ENCODE results near the gene PRPF31. TPM values are rescaled to one million over a fixed set of nuclear protein-coding genes. Genes with fewer than 3 reads are reported as not detected.
A peak's percentile ranks its signal among the peaks of the same experiment; 100 is the strongest.

PRPF31 gene
- total RNA-seq, 1 donor from 2014 or later: 89.8 TPM

DNA sequence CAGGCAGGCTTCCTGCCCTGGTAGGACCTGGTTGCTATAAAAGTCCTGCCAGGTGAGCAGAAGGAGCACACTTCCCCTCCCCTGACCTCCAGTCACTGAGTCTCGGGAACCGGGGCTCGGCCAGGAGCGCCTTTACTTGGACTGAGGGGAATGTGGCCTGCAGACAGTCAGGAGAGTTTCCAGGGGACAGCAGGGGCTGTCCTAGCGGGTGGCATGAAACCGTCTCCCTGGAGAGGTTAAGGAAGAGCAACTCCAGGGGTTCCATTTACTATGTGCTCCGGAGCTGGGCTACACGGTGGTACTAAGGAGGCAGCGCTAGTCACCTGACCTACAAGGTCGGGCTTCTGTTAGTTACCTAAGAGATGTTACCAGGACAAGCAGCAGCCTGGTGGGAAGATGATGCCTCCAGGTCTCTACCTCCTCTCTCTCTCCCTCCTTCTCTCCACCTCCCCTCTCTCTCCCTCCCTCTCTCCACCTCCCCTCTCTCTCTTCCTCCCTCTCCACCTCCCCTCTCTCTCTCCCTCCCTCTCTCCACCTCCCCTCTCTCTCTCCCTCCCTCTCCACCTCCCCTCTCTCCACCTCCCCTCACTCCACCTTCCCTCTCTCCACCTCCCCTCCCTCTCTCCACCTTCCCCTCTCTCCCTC is 17.9 kb downstream of the PRPF31 start:
- no peak for DNase-seq (ENCODE audit: extremely low spot score, unreplicated experiment)
- TF ChIP-seq, protein P1, sequence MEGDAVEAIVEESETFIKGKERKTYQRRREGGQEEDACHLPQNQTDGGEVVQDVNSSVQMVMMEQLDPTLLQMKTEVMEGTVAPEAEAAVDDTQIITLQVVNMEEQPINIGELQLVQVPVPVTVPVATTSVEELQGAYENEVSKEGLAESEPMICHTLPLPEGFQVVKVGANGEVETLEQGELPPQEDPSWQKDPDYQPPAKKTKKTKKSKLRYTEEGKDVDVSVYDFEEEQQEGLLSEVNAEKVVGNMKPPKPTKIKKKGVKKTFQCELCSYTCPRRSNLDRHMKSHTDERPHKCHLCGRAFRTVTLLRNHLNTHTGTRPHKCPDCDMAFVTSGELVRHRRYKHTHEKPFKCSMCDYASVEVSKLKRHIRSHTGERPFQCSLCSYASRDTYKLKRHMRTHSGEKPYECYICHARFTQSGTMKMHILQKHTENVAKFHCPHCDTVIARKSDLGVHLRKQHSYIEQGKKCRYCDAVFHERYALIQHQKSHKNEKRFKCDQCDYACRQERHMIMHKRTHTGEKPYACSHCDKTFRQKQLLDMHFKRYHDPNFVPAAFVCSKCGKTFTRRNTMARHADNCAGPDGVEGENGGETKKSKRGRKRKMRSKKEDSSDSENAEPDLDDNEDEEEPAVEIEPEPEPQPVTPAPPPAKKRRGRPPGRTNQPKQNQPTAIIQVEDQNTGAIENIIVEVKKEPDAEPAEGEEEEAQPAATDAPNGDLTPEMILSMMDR (conservative IDR thresholded peaks at IDR 0.05): no peak
- Mint-ChIP-seq H3K36me3 (peaks cover 3% of the 10 kb centered on the region), H3K4me1 (ENCODE audit: unreplicated experiment) (peaks cover 8% of the 10 kb centered on the region), H3K9me3 (no peaks in the 10 kb centered on the region), H3K4me3 (no peak overlapping the region), H3K27me3 (peaks cover 5% of the 10 kb centered on the region), H3K27ac (no peak overlapping the region)

DNA sequence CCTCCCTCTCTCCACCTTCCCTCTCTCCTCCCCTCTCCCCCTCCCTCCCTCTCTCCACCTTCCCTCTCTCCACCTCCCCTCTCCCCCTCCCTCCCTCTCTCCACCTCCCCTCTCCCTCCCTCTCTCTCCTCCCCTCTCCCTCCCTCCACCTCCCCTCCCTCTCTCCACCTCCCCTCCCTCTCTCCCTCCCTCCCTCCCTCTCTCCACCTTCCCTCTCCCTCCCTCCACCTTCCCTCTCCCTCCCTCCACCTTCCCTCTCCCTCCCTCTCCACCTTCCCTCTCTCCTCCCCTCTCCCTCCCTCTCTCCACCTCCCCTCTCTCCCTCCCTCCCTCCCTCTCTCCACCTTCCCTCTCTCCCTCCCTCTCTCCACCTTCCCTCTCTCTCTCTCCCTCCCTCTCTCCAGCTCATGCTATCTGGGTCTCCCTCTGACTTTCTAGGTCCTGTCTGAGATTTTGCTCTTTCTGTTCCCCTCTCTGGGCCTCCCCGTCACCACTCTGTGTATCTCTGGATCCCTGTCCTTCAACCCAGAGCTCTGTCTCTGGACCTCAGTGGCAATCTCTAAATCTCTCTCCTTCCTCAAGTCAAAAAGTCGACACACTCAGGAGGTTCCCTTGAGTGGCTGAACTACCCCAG is 18.5 kb downstream of the PRPF31 start:
- DNase-seq (ENCODE audit: extremely low spot score, unreplicated experiment): no peak
- no peak overlapping the region for H3K27ac Mint-ChIP-seq
- TF ChIP-seq, protein P1 (conservative IDR thresholded peaks at IDR 0.05): no peak
- peaks cover 5% of the 10 kb centered on the region for H3K27me3 Mint-ChIP-seq
- peaks cover 8% of the 10 kb centered on the region for H3K4me1 Mint-ChIP-seq (ENCODE audit: unreplicated experiment)
- H3K36me3 Mint-ChIP-seq: peaks cover 3% of the 10 kb centered on the region
- no peaks in the 10 kb centered on the region for H3K9me3 Mint-ChIP-seq
- no peak overlapping the region for H3K4me3 Mint-ChIP-seq

DNA sequence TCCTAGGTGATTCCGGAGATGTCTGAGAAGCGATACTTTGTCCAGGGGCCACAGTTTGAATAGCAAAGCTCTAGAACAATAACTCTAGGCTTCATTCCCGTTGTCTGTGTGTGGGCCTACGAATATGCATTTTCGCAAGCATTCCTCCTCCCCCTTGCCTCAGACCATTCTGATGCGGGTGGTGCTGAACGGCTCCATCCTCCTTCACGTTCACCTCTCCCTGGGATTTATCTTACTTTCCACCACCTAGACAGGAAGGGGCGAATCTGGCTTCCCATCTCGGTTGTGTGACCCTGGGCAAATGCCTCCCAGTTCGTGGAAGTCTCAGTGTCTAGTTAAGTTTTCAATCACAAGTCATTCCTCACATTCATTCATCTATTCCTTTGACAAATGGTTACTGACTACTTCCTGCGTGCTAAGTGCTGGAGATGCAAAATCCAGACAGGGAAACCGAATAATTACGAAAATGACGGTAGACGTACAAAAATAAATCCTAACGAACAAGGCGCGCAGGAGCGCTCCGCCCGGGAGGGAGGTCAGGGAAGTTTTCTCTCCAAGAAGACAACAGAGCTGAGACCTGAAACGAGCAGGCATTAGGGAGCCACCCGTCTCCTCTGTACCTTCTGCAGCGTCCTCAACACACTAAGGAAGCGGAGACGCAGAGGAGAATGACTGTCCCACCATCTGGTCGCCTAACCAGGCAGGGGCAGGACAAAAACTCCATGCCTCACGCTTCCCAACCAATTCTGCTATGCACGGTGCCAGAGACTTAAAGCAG is 20.7 kb downstream of the PRPF31 start:
- H3K36me3 Mint-ChIP-seq: peaks cover 3% of the 10 kb centered on the region

DNA sequence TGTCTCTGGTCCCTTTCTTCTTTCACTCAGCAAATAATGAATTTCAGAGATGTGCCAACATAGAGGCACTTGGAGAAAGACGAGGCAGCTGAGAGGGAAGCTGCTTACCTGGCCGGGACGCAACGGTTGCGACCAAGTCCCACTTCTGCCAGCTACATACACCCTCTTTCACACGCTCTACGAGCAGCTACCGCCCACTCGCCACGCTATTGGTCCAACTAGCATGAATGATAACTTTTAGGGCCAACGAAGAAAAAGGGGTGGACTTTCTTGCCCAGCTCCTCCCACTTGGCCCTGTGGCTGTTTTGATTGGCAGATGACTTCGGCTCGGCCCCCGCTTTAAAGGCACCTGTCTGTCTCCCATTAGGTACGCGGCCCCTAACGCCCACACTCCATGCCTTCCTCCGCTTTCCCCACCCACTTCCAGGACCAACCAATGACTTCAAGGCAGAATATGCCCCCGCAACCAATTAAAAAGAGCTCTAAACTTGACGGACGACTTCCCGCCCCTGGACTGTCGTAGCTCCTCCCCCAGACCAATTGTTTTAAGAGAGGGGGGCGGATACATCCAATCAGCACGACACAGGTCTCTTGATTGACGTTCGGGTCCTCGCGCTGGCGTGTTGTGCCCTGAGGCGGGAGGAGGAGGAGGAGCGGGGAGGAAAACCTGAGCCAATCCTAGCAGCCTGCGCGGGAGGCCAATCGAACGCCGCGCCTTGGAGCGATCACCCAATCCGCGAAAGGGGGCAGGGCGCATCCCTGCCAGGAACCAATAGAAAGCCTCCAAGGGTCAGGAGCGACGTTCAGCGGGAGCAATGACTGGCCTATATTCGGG is 21.5 kb downstream of the PRPF31 start:
- peak overlapping the region; percentile 89 for H3K27ac Mint-ChIP-seq
- DNase-seq (ENCODE audit: extremely low spot score, unreplicated experiment): peak; percentile 99
- TF ChIP-seq, protein P1 (conservative IDR thresholded peaks at IDR 0.05): no peak
- H3K4me3 Mint-ChIP-seq: peak overlapping the region; percentile 95
- no peaks in the 10 kb centered on the region for H3K9me3 Mint-ChIP-seq
- H3K27me3 Mint-ChIP-seq: peaks cover 5% of the 10 kb centered on the region
- peaks cover 16% of the 10 kb centered on the region for H3K4me1 Mint-ChIP-seq (ENCODE audit: unreplicated experiment)
- H3K36me3 Mint-ChIP-seq: peaks cover 3% of the 10 kb centered on the region

More for the DNA sequence above, 20.7 kb downstream of the PRPF31 start:
- Mint-ChIP-seq H3K27ac (peak overlapping the region; percentile 89), H3K27me3 (peaks cover 5% of the 10 kb centered on the region), H3K9me3 (no peaks in the 10 kb centered on the region), H3K4me3 (peak overlapping the region; percentile 95), H3K4me1 (ENCODE audit: unreplicated experiment) (peaks cover 16% of the 10 kb centered on the region)
- TF ChIP-seq, protein P1 (conservative IDR thresholded peaks at IDR 0.05): no peak
- no peak for DNase-seq (ENCODE audit: extremely low spot score, unreplicated experiment)

All from type B pancreatic cell (in vitro differentiated cells).